Cerebellar nuclear complex (tissue), 1 donor: Measurements from ENCODE around the gene B9D1.

Experiments used
- DNase-seq, 2 experiments: peaks; one replicate each; lab custom pipeline; 2025; lab: John Stamatoyannopoulos, UW

B9D1 gene

GRCh38 chr17:19338031-19338990, 24.2 kb downstream of the B9D1 start:
- DNase-seq, result no peak

GRCh38 chr17:19337712-19338023, 24.9 kb downstream of the B9D1 start:
- no peak for DNase-seq

- DNase-seq, result no peak
These were observed 25.4 kb downstream of the B9D1 start for GRCh38 chr17:19336938-19337711.

GRCh38 chr17:19335951-19336631, 26.4 kb downstream of the B9D1 start:
- DNase-seq, result no peak

GRCh38 chr17:19334331-19334730, 28.2 kb downstream of the B9D1 start:
- no peak for DNase-seq

GRCh38 chr17:19333736-19334290, 28.7 kb downstream of the B9D1 start:
- no peak for DNase-seq

GRCh38 chr17:19333132-19333440, 29.4 kb downstream of the B9D1 start:
- no peak for DNase-seq

- DNase-seq, result no peak
These were observed 30.0 kb downstream of the B9D1 start for GRCh38 chr17:19332371-19333131.

- DNase-seq, result no peak
These were observed 30.8 kb downstream of the B9D1 start for GRCh38 chr17:19331543-19332245.

- no peak for DNase-seq
These were observed 31.4 kb downstream of the B9D1 start for GRCh38 chr17:19331134-19331533.

- no peak for DNase-seq
These were observed 32.3 kb downstream of the B9D1 start for GRCh38 chr17:19330271-19330670.

- DNase-seq, result no peak
These were observed 32.7 kb downstream of the B9D1 start for GRCh38 chr17:19329839-19330238.

- DNase-seq, result no peak
These were observed 33.4 kb downstream of the B9D1 start for GRCh38 chr17:19329136-19329535.

GRCh38 chr17:19328441-19329061, 34.0 kb downstream of the B9D1 start:
- no peak for DNase-seq

GRCh38 chr17:19327031-19327783, 35.3 kb downstream of the B9D1 start:
- no peak for DNase-seq

- DNase-seq, result no peak
These were observed 37.0 kb downstream of the B9D1 start for GRCh38 chr17:19325542-19325941.

- no peak for DNase-seq
These were observed 39.7 kb downstream of the B9D1 start for GRCh38 chr17:19322861-19323260.

GRCh38 chr17:19322129-19322505, 40.4 kb downstream of the B9D1 start:
- no peak for DNase-seq

- no peak for DNase-seq
These were observed 40.9 kb downstream of the B9D1 start for GRCh38 chr17:19321481-19322128.
